Muscle of leg (tissue), 16 donors: ENCODE measurements around the gene CNPY4. TPM values are rescaled to one million over a fixed set of nuclear protein-coding genes. Genes with fewer than 3 reads are reported as not detected.
A peak's percentile ranks its signal among the peaks of the same experiment; 100 is the strongest.

Experiments
- DNase-seq: peaks from one replicate; pipeline ENCODE4 v3.0.0; 2013
- H3K27ac ChIP-seq: one replicate; pipeline ENCODE4 v1.5.1; 2013; ENCODE audit warnings: mild to moderate bottlenecking, low read length, control low read depth
- H3K27me3 ChIP-seq: one replicate; pipeline ENCODE4 v1.6.1; 2013; ENCODE audit warnings: low read length; ENCODE audit not compliant: control insufficient read depth, insufficient read depth
- H3K36me3 ChIP-seq: one replicate; pipeline ENCODE4 v1.6.1; 2013; ENCODE audit warnings: low read length; ENCODE audit not compliant: control insufficient read depth, insufficient read depth
- H3K4me1 ChIP-seq: one replicate; pipeline ENCODE4 v1.6.1; 2013; ENCODE audit warnings: low read length; ENCODE audit not compliant: control insufficient read depth, insufficient read depth
- H3K4me3 ChIP-seq: one replicate; pipeline ENCODE4 v1.5.1; 2013; ENCODE audit warnings: low read length, control low read depth
- H3K9me3 ChIP-seq: replicated peaks from 2 replicates; pipeline ENCODE4 v1.6.1; 2013; ENCODE audit warnings: low read depth, low read length; ENCODE audit not compliant: control insufficient read depth
- WGBS: methylation state at CpG from one replicate; pipeline ENCODE4 v1.1.5; 2013; ENCODE audit warnings: missing lambda C conversion rate; ENCODE audit not compliant: insufficient coverage; 5-methylcytosine and 5-hydroxymethylcytosine counted together
- long read RNA-seq, 11 donors: transcript quantifications; one replicate each; lab custom pipeline, GENCODE V29; 2026
- polyA plus RNA-seq, 8 donors: library from polyadenylated mRNA; unstranded; fragments of 120-200 nt; gene quantifications; one replicate each; pipeline versions ENCODE4 v1.2.1 to v1.2.3, GENCODE V29; 2013; ENCODE audit warnings: inconsistent platforms in 1 of 8, low replicate concordance in 1 of 8; ENCODE audit not compliant: insufficient read length in 8 of 8, insufficient read depth in 1 of 8
- total RNA-seq: library from RNA; stranded (reverse); fragments of 120-200 nt; gene quantifications from one replicate; pipeline ENCODE4 v1.2.4, GENCODE V29; 2013

Gene CNPY4
- 50.2 TPM for total RNA-seq
- polyA plus RNA-seq, result 10 to 100 TPM; 31.0 to 56.4 (median 42.6) TPM
- long read RNA-seq, donor 1, partial matches to known transcripts, result 0 of 3 reads
- long read RNA-seq, donor 1, other reads (novel, unspliced or antisense), result 0 of 3 reads
- long read RNA-seq, donor 2, partial matches to known transcripts, result 0 of 4 reads
- long read RNA-seq, donor 2, other reads (novel, unspliced or antisense), result 0 of 4 reads
- long read RNA-seq, donor 3, transcript CNPY4-201 (6 exons, 1,502 nt), result major isoform, 9 of 12 reads
- long read RNA-seq, donor 3, partial matches to known transcripts, result 0 of 12 reads
- long read RNA-seq, donor 3, other reads (novel, unspliced or antisense), result 0 of 12 reads
- long read RNA-seq, donor 4, transcript CNPY4-201 (6 exons, 1,502 nt), result major isoform, 7 of 23 reads
- long read RNA-seq, donor 4, partial matches to known transcripts, result 16 of 23 reads
- long read RNA-seq, donor 4, other reads (novel, unspliced or antisense), result 0 of 23 reads
- long read RNA-seq, donor 5, transcript CNPY4-201 (6 exons, 1,502 nt), result major isoform, 30 of 63 reads
- long read RNA-seq, donor 5, transcript CNPY4-204 (5 exons, 1,024 nt), result minor isoform, 17 of 63 reads
- long read RNA-seq, donor 5, partial matches to known transcripts, result 16 of 63 reads
- long read RNA-seq, donor 5, other reads (novel, unspliced or antisense), result 0 of 63 reads
- long read RNA-seq, donor 6, transcript CNPY4-201 (6 exons, 1,502 nt), result major isoform, 11 of 20 reads
- long read RNA-seq, donor 6, partial matches to known transcripts, result 8 of 20 reads
- long read RNA-seq, donor 6, other reads (novel, unspliced or antisense), result 0 of 20 reads
- long read RNA-seq, donor 7, transcript CNPY4-201 (6 exons, 1,502 nt), result major isoform, 13 of 37 reads
- long read RNA-seq, donor 7, partial matches to known transcripts, result 20 of 37 reads
- long read RNA-seq, donor 7, other reads (novel, unspliced or antisense), result 0 of 37 reads
- long read RNA-seq, donor 8, transcript CNPY4-201 (6 exons, 1,502 nt), result major isoform, 8 of 8 reads
- long read RNA-seq, donor 8, partial matches to known transcripts, result 0 of 8 reads
- long read RNA-seq, donor 8, other reads (novel, unspliced or antisense), result 0 of 8 reads
- long read RNA-seq, donor 9, transcript CNPY4-201 (6 exons, 1,502 nt), result major isoform, 7 of 27 reads
- long read RNA-seq, donor 9, partial matches to known transcripts, result 17 of 27 reads
- long read RNA-seq, donor 9, other reads (novel, unspliced or antisense), result 0 of 27 reads
- long read RNA-seq, donor 10, transcript CNPY4-201 (6 exons, 1,502 nt), result major isoform, 8 of 26 reads
- long read RNA-seq, donor 10, partial matches to known transcripts, result 17 of 26 reads
- long read RNA-seq, donor 10, other reads (novel, unspliced or antisense), result 0 of 26 reads
- long read RNA-seq, donor 11, transcript CNPY4-201 (6 exons, 1,502 nt), result major isoform, 6 of 8 reads
- long read RNA-seq, donor 11, partial matches to known transcripts, result 0 of 8 reads
- long read RNA-seq, donor 11, other reads (novel, unspliced or antisense), result 0 of 8 reads

GRCh38 chr7:100119072-100119969 is at the start of gene CNPY4, which contains the start of gene TAF6:
TSS of gene CNPY4 (plus strand) at chr7:100119634. CDS start at chr7:100119745, 111 bp downstream.
TSS of gene TAF6 (minus strand) at chr7:100119358. CDS start at chr7:100114209, 5,149 bp downstream.
- Histone ChIP-seq H3K27ac (peak within 1 kb of the TSS; percentile 90), H3K4me3 (peak within 1 kb of the TSS; percentile 87), H3K27me3 (no peaks in the 10 kb centered on the region), H3K9me3 (no peaks in the 10 kb centered on the region), H3K4me1 (peaks cover 14% of the 10 kb centered on the region), H3K36me3 (peaks cover 17% of the 10 kb centered on the region)
- WGBS, result 0% methylated on average over 25 of the region's 49 CpGs
- DNase-seq, result peak; percentile 98

DNA sequence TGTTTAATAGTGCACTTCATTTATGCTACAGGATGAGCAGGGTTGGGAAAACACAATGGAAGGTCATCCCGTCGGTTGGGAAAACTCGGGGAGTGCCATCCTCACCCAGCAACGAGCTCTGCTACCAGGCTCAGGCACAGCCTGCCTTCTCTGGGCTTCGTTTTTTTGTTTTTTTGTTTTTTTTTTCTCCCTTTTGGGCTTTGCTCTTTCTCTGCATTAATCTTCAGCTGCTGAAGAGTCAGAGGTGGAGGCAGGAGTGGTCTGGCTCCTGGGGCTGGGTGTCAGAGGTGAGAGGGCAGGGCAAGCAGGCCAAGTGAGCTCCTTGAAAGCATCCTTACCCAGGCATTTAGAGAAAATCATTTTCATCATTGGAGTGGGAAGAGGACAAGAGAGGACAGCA is 49.4 kb upstream of the CNPY4 start:
- 88% methylated on average over 4 of the region's 5 CpGs for whole genome bisulfite sequencing
- no peak overlapping the region for H3K4me3 ChIP-seq

DNA sequence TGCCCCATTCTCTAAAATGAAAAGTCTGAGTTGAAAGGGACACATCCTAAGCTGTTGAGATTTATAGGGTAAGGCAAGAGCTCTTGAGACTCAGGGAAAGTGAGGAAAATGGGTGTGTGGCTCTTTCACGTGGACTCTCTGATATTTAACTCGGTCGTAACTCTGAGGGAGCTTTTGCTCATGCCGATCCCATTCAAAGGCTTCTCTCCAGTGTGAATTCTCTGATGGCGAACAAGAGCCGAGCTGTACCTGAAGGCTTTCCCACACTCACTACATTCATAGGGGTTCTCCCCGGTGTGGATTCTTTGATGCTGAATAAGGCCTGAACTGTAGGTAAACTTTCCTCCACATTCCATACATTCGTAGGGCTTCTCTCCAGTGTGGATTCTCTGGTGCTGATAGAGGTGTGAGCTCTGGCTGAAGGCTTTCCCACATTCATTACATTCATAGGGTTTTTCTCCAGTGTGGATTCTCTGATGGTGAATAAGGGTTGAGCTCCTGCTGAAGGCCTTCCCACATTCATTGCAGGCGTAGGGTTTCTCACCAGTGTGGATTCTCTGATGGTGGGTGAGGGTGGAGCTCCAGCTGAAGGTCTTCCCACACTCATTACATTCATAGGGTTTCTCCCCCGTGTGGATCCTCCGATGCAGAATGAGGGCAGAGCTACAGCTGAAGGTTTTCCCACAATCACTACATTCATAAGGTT is 48.3 kb upstream of the CNPY4 start:
- no peak overlapping the region for H3K27ac ChIP-seq
- H3K36me3 ChIP-seq, result peaks cover 75% of the 10 kb centered on the region
- H3K4me3 ChIP-seq, result no peak overlapping the region

More for the DNA sequence above, 49.4 kb upstream of the CNPY4 start:
- Histone ChIP-seq H3K9me3 (peaks cover 50% of the 10 kb centered on the region), H3K27ac (no peak overlapping the region), H3K27me3 (no peaks in the 10 kb centered on the region), H3K4me1 (no peaks in the 10 kb centered on the region), H3K36me3 (peaks cover 75% of the 10 kb centered on the region)
- DNase-seq, result no peak

DNA sequence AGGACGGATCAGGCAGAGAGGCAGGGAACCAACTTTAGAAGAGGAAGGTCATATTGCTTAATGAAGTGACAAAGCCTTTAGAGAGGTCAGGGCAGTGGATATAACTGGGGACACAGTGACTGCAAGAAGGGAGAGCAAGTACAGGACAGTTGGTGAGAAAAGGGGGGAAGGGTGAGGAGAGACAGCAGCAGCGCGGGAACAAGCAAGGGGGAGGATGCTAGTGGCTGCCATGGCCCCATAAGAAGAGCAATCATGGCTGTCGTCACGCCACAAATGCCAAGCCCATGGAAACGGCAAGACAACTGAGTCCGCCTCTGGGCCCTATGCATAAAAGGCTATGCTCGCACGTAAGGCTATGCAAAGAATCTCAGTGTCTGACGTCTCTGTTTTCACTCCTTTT is 47.0 kb upstream of the CNPY4 start:
- H3K9me3 ChIP-seq, result peaks cover 53% of the 10 kb centered on the region
- no peak overlapping the region for H3K27ac ChIP-seq
- DNase-seq, result no peak
- H3K36me3 ChIP-seq, result peaks cover 84% of the 10 kb centered on the region
- no peaks in the 10 kb centered on the region for H3K27me3 ChIP-seq
- no peaks in the 10 kb centered on the region for H3K4me1 ChIP-seq
- H3K4me3 ChIP-seq, result no peak overlapping the region
- WGBS, result 97% methylated on average over 10 of the region's 10 CpGs

More for the DNA sequence above, 48.3 kb upstream of the CNPY4 start:
- Histone ChIP-seq H3K27me3 (no peaks in the 10 kb centered on the region), H3K4me1 (no peaks in the 10 kb centered on the region), H3K9me3 (peaks cover 50% of the 10 kb centered on the region)
- no peak for DNase-seq
- no CpG with 5 or more reads among the region's 11 CpGs for WGBS

- no peak overlapping the region for H3K27ac ChIP-seq
- peaks cover 6% of the 10 kb centered on the region for H3K4me1 ChIP-seq
- 93% methylated on average over 3 of the region's 7 CpGs for WGBS
- no peak for DNase-seq
- no peak overlapping the region for H3K4me3 ChIP-seq
- no peaks in the 10 kb centered on the region for H3K27me3 ChIP-seq
- peaks cover 94% of the 10 kb centered on the region for H3K36me3 ChIP-seq
- H3K9me3 ChIP-seq, result peaks cover 45% of the 10 kb centered on the region
These were observed 44.6 kb upstream of the CNPY4 start for GRCh38 chr7:100074841-100075240.

- DNase-seq, result no peak
- H3K27me3 ChIP-seq, result no peaks in the 10 kb centered on the region
- H3K4me3 ChIP-seq, result no peak overlapping the region
- WGBS, result 89% methylated on average over 3 of the region's 6 CpGs
- peaks cover 12% of the 10 kb centered on the region for H3K4me1 ChIP-seq
- H3K9me3 ChIP-seq, result peaks cover 39% of the 10 kb centered on the region
- peaks cover 89% of the 10 kb centered on the region for H3K36me3 ChIP-seq
- no peak overlapping the region for H3K27ac ChIP-seq
These were observed 44.0 kb upstream of the CNPY4 start for GRCh38 chr7:100075418-100075817.

GRCh38 chr7:100077205-100077604 is 42.2 kb upstream of the CNPY4 start:
- no peak for DNase-seq
- H3K27me3 ChIP-seq, result no peaks in the 10 kb centered on the region
- peaks cover 71% of the 10 kb centered on the region for H3K36me3 ChIP-seq
- peaks cover 22% of the 10 kb centered on the region for H3K9me3 ChIP-seq
- H3K4me3 ChIP-seq, result no peak overlapping the region
- H3K4me1 ChIP-seq, result peaks cover 19% of the 10 kb centered on the region
- WGBS, result no CpG with 5 or more reads among the region's 4 CpGs
- no peak overlapping the region for H3K27ac ChIP-seq

- Histone ChIP-seq H3K4me1 (peaks cover 26% of the 10 kb centered on the region), H3K27ac (no peak overlapping the region), H3K4me3 (no peak overlapping the region), H3K27me3 (peaks cover 8% of the 10 kb centered on the region), H3K9me3 (peaks cover 6% of the 10 kb centered on the region), H3K36me3 (peaks cover 52% of the 10 kb centered on the region)
- WGBS, result 81% methylated on average over 6 of the region's 7 CpGs
- DNase-seq, result no peak
These were observed 40.3 kb upstream of the CNPY4 start for GRCh38 chr7:100079024-100079560.
